Measurements from ENCODE around the gene KRTAP2-2. TPM values are rescaled to one million over a fixed set of nuclear protein-coding genes. Genes with fewer than 3 reads are reported as not detected.

The KRTAP2-2 gene
- total and polyA plus RNA-seq, 2 of the 13 experiments (the other 11 are each of a cell fraction or from before 2014, with no cell fraction given) = not detected

DNA sequence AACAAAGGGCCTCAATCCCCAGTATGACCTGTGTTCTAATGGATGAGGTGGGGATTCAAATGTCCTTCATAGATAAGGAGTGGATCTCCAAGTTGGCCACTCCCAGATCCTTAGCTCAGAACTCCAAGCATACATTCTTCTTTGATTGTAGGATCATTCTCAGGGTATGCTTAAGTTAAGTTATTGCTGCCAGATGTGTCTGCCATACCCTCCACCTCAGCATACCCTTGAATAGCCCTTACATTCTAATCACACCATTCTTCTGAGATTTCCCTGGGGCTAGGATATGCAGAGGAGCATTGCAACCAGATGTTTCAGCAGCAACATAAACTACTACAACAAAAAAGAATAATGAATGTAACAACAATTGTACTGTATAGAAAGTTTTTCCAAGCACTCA, 12.3 kb upstream of the KRTAP2-2 start:
- no peaks in the 10 kb centered on the region for H3K79me2 ChIP-seq (ENCODE audit: insufficient read depth, low read length)
- H2AFZ ChIP-seq (ENCODE audit: low read length) = no peak overlapping the region
- DNase-seq (ENCODE audit: low spot score) = no peak
- H3K9me3 ChIP-seq (ENCODE audit: low read length) = no peaks in the 10 kb centered on the region
- H3K27me3 ChIP-seq (ENCODE audit: control insufficient read depth in 1 of 2, insufficient read depth in 2 of 2, low read length in 2 of 2) = no peaks in the 10 kb centered on the region
- no peaks in the 10 kb centered on the region for H3K36me3 ChIP-seq (replicated peaks in 1 of 2; ENCODE audit: control insufficient read depth in 1 of 2, insufficient read depth in 2 of 2, low read length in 2 of 2)
- TF ChIP-seq CENPT (CRISPR knock-in tag; IDR thresholded peaks at IDR 0.05; ENCODE audit: low read depth) = no peak
- no peak for TF ChIP-seq ZNF3 (CRISPR knock-in tag; IDR thresholded peaks at IDR 0.05)
- no peak for TF ChIP-seq KDM3A (CRISPR knock-in tag; IDR thresholded peaks at IDR 0.05; ENCODE audit: low read depth)
- TF ChIP-seq ISL2 (CRISPR knock-in tag; IDR thresholded peaks at IDR 0.05) = no peak
- TF ChIP-seq GABPA (IDR thresholded peaks at IDR 0.05; ENCODE audit: low read depth, low read length) = no peak
- TF ChIP-seq GABPA (CRISPR knock-in tag; IDR thresholded peaks at IDR 0.05; ENCODE audit: low read depth) = no peak
- TF ChIP-seq, protein P1, sequence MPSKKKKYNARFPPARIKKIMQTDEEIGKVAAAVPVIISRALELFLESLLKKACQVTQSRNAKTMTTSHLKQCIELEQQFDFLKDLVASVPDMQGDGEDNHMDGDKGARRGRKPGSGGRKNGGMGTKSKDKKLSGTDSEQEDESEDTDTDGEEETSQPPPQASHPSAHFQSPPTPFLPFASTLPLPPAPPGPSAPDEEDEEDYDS (CRISPR knock-in tag; IDR thresholded peaks at IDR 0.05) = no peak
- no peak for TF ChIP-seq NPAS2 (CRISPR knock-in tag; IDR thresholded peaks at IDR 0.05; ENCODE audit: borderline replicate concordance)
- TF ChIP-seq KAT7 (CRISPR knock-in tag; IDR thresholded peaks at IDR 0.05; ENCODE audit: borderline replicate concordance) = no peak
- TF ChIP-seq SKI (IDR thresholded peaks at IDR 0.05; ENCODE audit: partially characterized antibody) = no peak
- no peak for TF ChIP-seq ZSCAN20 (CRISPR knock-in tag; IDR thresholded peaks at IDR 0.05; ENCODE audit: borderline replicate concordance)
- no peak for TF ChIP-seq GTF3A (CRISPR knock-in tag; conservative IDR thresholded peaks at IDR 0.05)
- TF ChIP-seq SMAD9 (CRISPR knock-in tag; IDR thresholded peaks at IDR 0.05) = no peak
- TF ChIP-seq, protein P2, sequence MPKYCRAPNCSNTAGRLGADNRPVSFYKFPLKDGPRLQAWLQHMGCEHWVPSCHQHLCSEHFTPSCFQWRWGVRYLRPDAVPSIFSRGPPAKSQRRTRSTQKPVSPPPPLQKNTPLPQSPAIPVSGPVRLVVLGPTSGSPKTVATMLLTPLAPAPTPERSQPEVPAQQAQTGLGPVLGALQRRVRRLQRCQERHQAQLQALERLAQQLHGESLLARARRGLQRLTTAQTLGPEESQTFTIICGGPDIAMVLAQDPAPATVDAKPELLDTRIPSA (CRISPR knock-in tag; IDR thresholded peaks at IDR 0.05; ENCODE audit: borderline replicate concordance) = no peak
- no peak for TF ChIP-seq HNRNPLL (IDR thresholded peaks at IDR 0.05; ENCODE audit: low read depth, low read length, poor library complexity, severe bottlenecking)
- no peak for TF ChIP-seq ZNF12 (CRISPR knock-in tag; IDR thresholded peaks at IDR 0.05)
- no peaks in the 10 kb centered on the region for H4K20me1 ChIP-seq (ENCODE audit: insufficient read depth, low read length)
- H3K4me1 ChIP-seq (ENCODE audit: insufficient read depth, low read length) = peaks cover 12% of the 10 kb centered on the region
- no peak for FAIRE-seq
- BruUV-seq (replicated peaks) = no TSS peak
- ChIA-PET CTCF (ENCODE audit: low intra/inter-chr PET ratio, low total read pairs) (no interaction called here), POLR2A (no interaction called here)
- no peak overlapping the region for H3K4me3 ChIP-seq (replicated peaks in 1 of 3; ENCODE audit: insufficient read depth in 1 of 3, low read depth in 2 of 3, low read length in 3 of 3)
- in situ Hi-C loops (cut with HindIII; ENCODE audit: extremely low pct_ligation_motif_present, low pct_unique_long_range_greater_than_20kb) = no loop called here
- H3K9ac ChIP-seq (ENCODE audit: insufficient read depth, low read depth, low read length) = no peak overlapping the region
- intact Hi-C loops (cut with micrococcal nuclease; ENCODE audit: unreplicated experiment) = no loop called here
- H3K27ac ChIP-seq (ENCODE audit: extremely low read length, insufficient read depth, low read length) = no peak overlapping the region
- no peak for ATAC-seq
- H3K4me2 ChIP-seq (ENCODE audit: low read depth, low read length) = no peak overlapping the region

Measured in HepG2 (cell line).